GM12878 (cell line): Measurements from ENCODE around the gene AK4. TPM values are rescaled to one million over a fixed set of nuclear protein-coding genes. Genes with fewer than 3 reads are reported as not detected.

Experiments
- ATAC-seq: fragments of 200-7000 bp; cut with Tn5 transposase; 3 replicates; pipeline ENCODE4 v1.9.1; 2020; ENCODE audit warnings: mild to moderate bottlenecking, moderate library complexity
- BruUV-seq: library from RNA; stranded (reverse); fragments of 400-500 nt; replicated peaks from 2 replicates; lab custom pipeline; 2021; lab: Mats Ljungman, UMichigan
- CTCF ChIA-PET: fragments of 300-600 bp; sonication (Branson Sonifier 250); formaldehyde crosslinking; extraction: SDS; loops from one replicate; lab custom pipeline; 2021; ENCODE audit warnings: inconsistent platforms; lab: Yijun Ruan, JAX
- POLR2A ChIA-PET: fragments of 350-600 bp; formaldehyde crosslinking; extraction: SDS; loops from one replicate; lab custom pipeline; 2021; ENCODE audit warnings: inconsistent platforms; lab: Charles Lee
- RAD21 ChIA-PET: fragments of 300-600 bp; sonication (Branson Sonifier 250); formaldehyde crosslinking; loops from one replicate; lab custom pipeline; 2023; ENCODE audit warnings: antibody characterized with exemption; ENCODE audit not compliant: unreplicated experiment; lab: Charles Lee
- SMC1A ChIA-PET: fragments of 300-600 bp; sonication (Branson Sonifier 250); formaldehyde crosslinking; loops from one replicate; lab custom pipeline; 2023; ENCODE audit not compliant: unreplicated experiment, uncharacterized antibody; lab: Charles Lee
- DNase-seq: peaks from one replicate; pipeline ENCODE4 v3.0.0-alpha.2; 2011; ENCODE audit warnings: low read depth, low spot score
- FAIRE-seq: peaks from 3 replicates; lab custom pipeline; 2011; peaks lifted over from hg19 to GRCh38; lab: Jason Lieb, UNC
- H2AFZ ChIP-seq: 2 replicates; pipeline ENCODE4 v1.6.0; 2011; ENCODE audit warnings: low read depth, low read length, control low read depth; ENCODE audit not compliant: control insufficient read depth
- H3K27ac ChIP-seq: 2 replicates; pipeline ENCODE4 v1.5.1; 2011; ENCODE audit warnings: control low read depth; ENCODE audit not compliant: control insufficient read depth, insufficient read depth
- H3K27me3 ChIP-seq, 2 experiments: replicated peaks in 1 of 2; 2 replicates each; pipeline versions ENCODE4 v1.6.0 to v1.6.1; 2011; ENCODE audit warnings: low read length in 1 of 2; ENCODE audit not compliant: control insufficient read depth in 2 of 2, insufficient read depth in 2 of 2
- H3K36me3 ChIP-seq, 2 experiments: 2 replicates each; pipeline ENCODE4 v1.5.1; 2011; ENCODE audit warnings: low read length in 1 of 2; ENCODE audit not compliant: control insufficient read depth in 2 of 2, insufficient read depth in 2 of 2
- H3K4me1 ChIP-seq: 2 replicates; pipeline ENCODE4 v1.6.1; 2011; ENCODE audit warnings: mild to moderate bottlenecking, low read length, moderate library complexity, mixed read lengths; ENCODE audit not compliant: control insufficient read depth, insufficient read depth
- H3K4me2 ChIP-seq: 2 replicates; pipeline ENCODE4 v1.6.0; 2011; ENCODE audit warnings: control low read depth; ENCODE audit not compliant: control insufficient read depth, insufficient read depth
- H3K4me3 ChIP-seq: fragments of 200-600 bp; sonication (generic); 2 replicates; pipeline ENCODE4 v1.5.1; 2016
- H3K79me2 ChIP-seq: 2 replicates; pipeline ENCODE4 v1.6.0; 2011; ENCODE audit warnings: low read length; ENCODE audit not compliant: control insufficient read depth, insufficient read depth
- H3K9ac ChIP-seq: 2 replicates; pipeline ENCODE4 v1.8.0; 2011; ENCODE audit warnings: low read length, control low read depth, mixed read lengths; ENCODE audit not compliant: control insufficient read depth, insufficient read depth
- H3K9me3 ChIP-seq: replicated peaks from 3 replicates; pipeline ENCODE4 v1.5.1; 2011; ENCODE audit warnings: mild to moderate bottlenecking, low read length; ENCODE audit not compliant: control insufficient read depth, insufficient read depth
- H4K20me1 ChIP-seq: 2 replicates; pipeline ENCODE4 v1.6.0; 2011; ENCODE audit not compliant: control insufficient read depth, insufficient read depth
- BACH1 ChIP-seq: fragments of 450-650 bp; IDR thresholded peaks from 2 replicates; pipeline ENCODE4 v1.6.1; 2017; ENCODE audit warnings: mild to moderate bottlenecking, borderline replicate concordance
- BCL3 ChIP-seq: IDR thresholded peaks from 2 replicates; pipeline ENCODE4 v1.6.1; 2011; ENCODE audit warnings: borderline replicate concordance, low read depth, mild to moderate bottlenecking, moderate library complexity, low read length; ENCODE audit not compliant: insufficient read depth, poor library complexity, severe bottlenecking
- EZH2 ChIP-seq: IDR thresholded peaks from 2 replicates; pipeline ENCODE4 v1.6.1; 2012; ENCODE audit warnings: low read depth, mild to moderate bottlenecking, control low read depth, inconsistent platforms, low read length, borderline replicate concordance; ENCODE audit not compliant: control insufficient read depth
- IKZF2 ChIP-seq, 2 experiments: fragments of 450-650 bp; IDR thresholded peaks; 2 replicates each; pipeline ENCODE4 v1.6.1; 2017; ENCODE audit warnings: mild to moderate bottlenecking in 2 of 2, moderate library complexity in 2 of 2
- NKRF ChIP-seq: fragments of 450-650 bp; conservative IDR thresholded peaks from 2 replicates; pipeline ENCODE4 v1.6.1; 2017; ENCODE audit warnings: mild to moderate bottlenecking, moderate library complexity
- NRF1 ChIP-seq: conservative IDR thresholded peaks from 2 replicates; pipeline ENCODE4 v1.6.1; 2011; ENCODE audit warnings: mild to moderate bottlenecking, low read depth, low read length, improper control_type of control experiment
- POLR2A ChIP-seq: IDR thresholded peaks from 2 replicates; pipeline ENCODE4 v1.6.1; 2011; ENCODE audit warnings: low read depth, mild to moderate bottlenecking, low read length
- POLR2AphosphoS2 ChIP-seq: IDR thresholded peaks from 2 replicates; pipeline ENCODE4 v1.6.1; 2011; ENCODE audit warnings: low read depth, mild to moderate bottlenecking, low read length, improper control_type of control experiment, moderate library complexity
- RBBP5 ChIP-seq: fragments of 200-600 bp; sonication (generic); conservative IDR thresholded peaks from 2 replicates; pipeline ENCODE4 v1.6.1; 2016
- RELA ChIP-seq: fragments of 450-650 bp; IDR thresholded peaks from 2 replicates; pipeline ENCODE4 v1.8.0; 2014; ENCODE audit warnings: borderline replicate concordance; ENCODE audit not compliant: partially characterized antibody
- RUNX3 ChIP-seq: IDR thresholded peaks from 2 replicates; pipeline ENCODE4 v1.6.1; 2012; ENCODE audit warnings: low read length, inconsistent platforms
- TCF7 ChIP-seq: IDR thresholded peaks from 2 replicates; pipeline ENCODE4 v1.6.1; 2014; ENCODE audit warnings: antibody characterized with exemption, borderline replicate concordance
- ZZZ3 ChIP-seq: IDR thresholded peaks from 2 replicates; pipeline ENCODE4 v1.6.1; 2011; ENCODE audit warnings: low read depth; ENCODE audit not compliant: control insufficient read depth, insufficient read length
- WGBS: methylation state at CpG from one replicate; pipeline ENCODE4 v1.1.6; 2016; ENCODE audit warnings: low lambda C conversion rate; ENCODE audit not compliant: insufficient replicate concordance, insufficient coverage; ENCODE audit errors: missing lambda C conversion rate; 5-methylcytosine and 5-hydroxymethylcytosine counted together
- in situ Hi-C: fragments of 300-500 bp; cut with MboI; formaldehyde crosslinking; loops from 9 replicates; pipeline ENCODE4 v1.14.3; 2018; ENCODE audit warnings: mixed read lengths
- intact Hi-C: fragments of 100-400 bp; cut with micrococcal nuclease; formaldehyde crosslinking; loops from one replicate; pipeline ENCODE4 v1.14.2; 2022; ENCODE audit not compliant: unreplicated experiment
- polyA plus RNA-seq, 11 experiments: library from polyadenylated mRNA; depleted of rRNA in 4 of 11; unstranded in 6 of 11; stranded (reverse) in 5 of 11; fragments of >200 nt; fragmentation: Nextera tagmentation in 4 of 11; fragmentation: Illumina TruSeq in 1 of 11; extraction: Ambion mirVana in 4 of 11; extraction: Trizol in 1 of 11; gene quantifications; 1 replicate in 1 of 11; 2 replicates in 10 of 11; pipeline versions ENCODE4 v1.2.1 to v1.2.3, GENCODE V29; 2011 to 2016; ENCODE audit warnings: inconsistent platforms in 2 of 11, missing spikeins in 2 of 11, low read depth in 1 of 11
- total RNA-seq, 4 experiments: library from RNA; depleted of rRNA in 3 of 4; stranded (reverse); fragments of >200 nt in 3 of 4; fragmentation: Illumina TruSeq in 1 of 4; extraction: Trizol in 1 of 4; gene quantifications; 2 replicates each; pipeline versions ENCODE4 v1.2.1 to v1.2.3, GENCODE V29; 2013 to 2021

The AK4 gene
- total and polyA plus RNA-seq, 10 of the 15 experiments (the other 5 are each of a cell fraction or from before 2014, with no cell fraction given), result 23.9 to 161 (median 49.0) TPM

- in situ Hi-C loops (loop anchor here (10.0 kb wide), 1 partner anchor 1012 kb away; no protein-coding TSS in a partner anchor), intact Hi-C loops (loop anchor here (10.0 kb wide), 1 partner anchor 202 kb away; no protein-coding TSS in a partner anchor)
- DNase-seq (no peak), ATAC-seq (no peak), FAIRE-seq (no peak)
- SMC1A ChIA-PET, result interaction anchor here (0.6 to 1.4 kb wide), 7 partner anchors 10 to 1156 kb away, joined by 3 to 7 read pairs (median 3); no protein-coding TSS in a partner anchor
- POLR2A ChIA-PET, result no interaction called here
- H3K27me3 ChIP-seq, result no peaks in the 10 kb centered on the region
- WGBS, result 86% methylated on average over 4 of the region's 4 CpGs
- H3K4me1 ChIP-seq, result no peaks in the 10 kb centered on the region
- no peaks in the 10 kb centered on the region for H4K20me1 ChIP-seq
- no peak overlapping the region for H2AFZ ChIP-seq
- no peak overlapping the region for H3K4me2 ChIP-seq
- no peak overlapping the region for H3K4me3 ChIP-seq
- no peaks in the 10 kb centered on the region; a peak in 1 of 4 replicates for H3K36me3 ChIP-seq
- no TSS peak for BruUV-seq
- no peak for TF ChIP-seq NRF1
- 0 out of 2 replicates have a peak, but pooled peaks have one; percentile 6 for TF ChIP-seq RUNX3
- 0 out of 2 replicates have a peak, but pooled peaks have one; percentile 31 for TF ChIP-seq POLR2AphosphoS2
- no peak overlapping the region for H3K9ac ChIP-seq
- no peaks in the 10 kb centered on the region for H3K9me3 ChIP-seq
- CTCF ChIA-PET, result interaction anchor here (0.9 to 2.0 kb wide), 6 partner anchors 13 to 455 kb away, joined by 3 to 11 read pairs (median 4); no protein-coding TSS in a partner anchor
- RAD21 ChIA-PET, result interaction anchor here (0.8 to 1.0 kb wide), 2 partner anchors 15 to 285 kb away, joined by 3 read pairs; no protein-coding TSS in a partner anchor
- no peak overlapping the region for H3K27ac ChIP-seq
- H3K79me2 ChIP-seq, result no peaks in the 10 kb centered on the region
Measured at GRCh38 chr1:65232461-65232990, 84.5 kb downstream of the AK4 start.

- in situ Hi-C loops (loop anchor here (10.0 kb wide), 1 partner anchor 1011 kb away; no protein-coding TSS in a partner anchor), intact Hi-C loops (loop anchor here (10.0 kb wide), 1 partner anchor 201 kb away; no protein-coding TSS in a partner anchor)
- 26% methylated on average over 2 of the region's 2 CpGs for WGBS
- no peak overlapping the region for H3K27ac ChIP-seq
- ChIA-PET CTCF (interaction anchor here (3.3 kb wide), 1 partner anchor 198 kb away, joined by 11 read pairs; no protein-coding TSS in a partner anchor), RAD21 (interaction anchor here (0.8 to 1.9 kb wide), 2 partner anchors 170 to 284 kb away, joined by 3 to 5 read pairs; no protein-coding TSS in a partner anchor), POLR2A (no interaction called here), SMC1A (interaction anchor here (1.2 kb wide), 1 partner anchor 66 kb away, joined by 3 read pairs; no protein-coding TSS in a partner anchor)
- ATAC-seq, result no peak
- no peak for DNase-seq
- no peaks in the 10 kb centered on the region; a peak in 1 of 4 replicates for H3K36me3 ChIP-seq
- no peak for FAIRE-seq
- no peaks in the 10 kb centered on the region for H3K27me3 ChIP-seq
- H3K79me2 ChIP-seq, result no peaks in the 10 kb centered on the region
- no peaks in the 10 kb centered on the region for H3K9me3 ChIP-seq
- H3K4me1 ChIP-seq, result no peaks in the 10 kb centered on the region
- H3K9ac ChIP-seq, result no peak overlapping the region
- H4K20me1 ChIP-seq, result no peaks in the 10 kb centered on the region
- no peak overlapping the region for H3K4me2 ChIP-seq
- no peak overlapping the region for H2AFZ ChIP-seq
- BruUV-seq, result no TSS peak
- H3K4me3 ChIP-seq, result no peak overlapping the region
- no peak for TF ChIP-seq IKZF2 (IDR thresholded peaks at IDR 0.05)
- TF ChIP-seq EZH2, result no peak
- TF ChIP-seq NRF1, result no peak
- TF ChIP-seq ZZZ3, result no peak
- TF ChIP-seq RBBP5, result no peak
- no peak for TF ChIP-seq RUNX3
- TF ChIP-seq TCF7, result no peak
- no peak for TF ChIP-seq POLR2A
- TF ChIP-seq BCL3, result no peak
- no peak for TF ChIP-seq RELA
- TF ChIP-seq BACH1, result no peak
- no peak for TF ChIP-seq NKRF
Measured at GRCh38 chr1:65233782-65234181, 85.8 kb downstream of the AK4 start.
